ENCODE measurements around the gene MAP6. TPM values are rescaled to one million over a fixed set of nuclear protein-coding genes. Genes with fewer than 3 reads are reported as not detected.
"Not testable (repeated sequence)": the region's sequence is repeated elsewhere in the genome, so short reads cannot be mapped to it uniquely, and the experiment has no call there.

The MAP6 gene
- total RNA-seq, 1 donor from 2014 or later = 10.4 TPM

DNA sequence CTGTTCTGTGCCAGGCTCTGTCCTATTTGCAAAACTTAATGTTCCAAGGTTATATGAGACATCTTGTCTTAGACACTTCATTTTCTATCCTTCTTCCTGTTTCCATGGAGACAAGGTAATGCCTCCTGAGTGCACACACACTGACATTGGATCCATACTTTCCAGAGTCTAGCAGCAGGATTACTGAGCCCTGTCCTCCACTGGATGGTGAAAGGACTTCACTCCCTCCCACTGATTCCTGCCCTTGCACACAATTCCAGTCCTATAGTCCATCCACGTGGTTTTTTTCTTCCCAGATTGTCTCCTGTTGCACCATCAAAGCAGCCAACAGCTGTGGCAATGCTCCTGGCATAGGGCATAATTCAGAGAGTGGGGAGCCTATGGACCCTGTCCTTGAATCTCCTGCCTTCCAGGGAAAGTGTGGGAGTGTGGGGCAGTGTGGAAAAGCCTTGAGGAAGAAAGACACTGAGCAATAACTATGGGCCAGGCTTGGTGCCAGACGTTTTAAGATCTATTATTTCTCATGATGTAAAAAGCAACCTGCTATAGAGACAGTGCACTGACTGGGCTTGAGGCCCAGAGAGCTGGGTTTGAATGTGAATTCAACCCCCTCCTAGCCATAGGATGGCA, 75.4 kb downstream of the MAP6 start:
- no peak for DNase-seq (ENCODE audit: low spot score)

DNA sequence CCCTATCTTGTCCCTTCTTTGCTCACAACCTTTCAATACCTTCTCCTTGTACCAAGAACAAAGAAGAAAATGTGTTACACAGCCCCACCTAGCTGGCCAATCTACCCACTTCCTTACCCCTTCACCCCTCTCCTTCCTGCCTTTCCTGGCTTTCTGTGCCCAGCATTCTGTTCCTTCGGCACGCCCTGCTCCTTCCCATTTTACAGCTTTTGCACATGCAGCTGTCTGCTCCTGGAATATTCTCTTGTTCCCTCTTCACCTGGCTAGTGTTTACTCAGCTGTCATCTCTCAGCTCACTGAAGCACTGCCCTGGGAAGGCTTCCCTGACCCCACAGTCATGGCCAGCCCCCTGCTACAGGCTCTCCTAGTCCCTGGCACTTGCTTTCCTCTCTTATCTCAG, 76.1 kb downstream of the MAP6 start:
- DNase-seq (ENCODE audit: low spot score) = no peak

DNA sequence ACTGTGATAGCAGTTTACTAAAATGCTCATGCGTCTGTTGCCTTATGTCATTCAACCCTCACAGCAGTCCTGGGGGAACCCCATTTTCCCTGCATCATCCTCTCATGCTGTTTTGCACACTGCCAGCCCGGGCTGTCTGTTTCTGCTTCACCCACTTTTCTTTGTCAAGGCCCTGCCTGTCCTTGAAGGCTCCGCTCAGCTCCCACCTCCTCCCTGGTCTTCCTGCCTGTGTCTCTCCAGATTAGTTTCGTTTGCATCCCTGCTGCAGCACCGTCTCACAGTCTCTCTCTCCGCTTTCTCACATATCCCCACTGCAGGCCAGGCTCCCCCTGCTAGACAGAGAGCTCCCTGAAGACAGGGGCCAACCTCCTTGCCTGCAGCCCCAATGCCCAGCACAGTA, 76.9 kb downstream of the MAP6 start:
- no peak for DNase-seq (ENCODE audit: low spot score)

GRCh38 chr11:75591371-75591770, 77.5 kb downstream of the MAP6 start:
- no peak for DNase-seq (ENCODE audit: low spot score)

GRCh38 chr11:75589933-75590332, 78.9 kb downstream of the MAP6 start:
- peak; percentile 54 for DNase-seq (ENCODE audit: low spot score)

GRCh38 chr11:75589051-75589450, 79.8 kb downstream of the MAP6 start:
- DNase-seq (ENCODE audit: low spot score) = no peak

GRCh38 chr11:75588051-75588481, 80.8 kb downstream of the MAP6 start:
- DNase-seq (ENCODE audit: low spot score) = no peak

DNA sequence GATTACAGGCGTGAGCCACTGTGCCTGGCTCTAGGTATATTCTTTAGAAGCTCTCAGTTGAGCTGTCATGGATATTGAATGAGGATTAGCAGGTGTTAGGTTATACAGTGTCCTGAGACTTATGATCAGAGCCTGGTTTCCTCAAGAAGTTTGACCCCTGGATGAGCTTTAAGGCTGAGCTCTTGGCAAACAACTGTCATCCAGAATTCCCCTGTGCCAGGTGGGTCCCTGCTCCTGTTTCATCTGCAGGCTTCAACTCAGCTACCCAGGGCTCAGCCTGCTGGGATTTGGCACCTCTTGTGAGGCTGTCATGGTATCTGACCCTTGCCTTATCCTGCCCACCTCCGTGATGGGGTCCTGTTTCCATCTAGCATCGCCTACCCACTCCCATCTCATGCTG, 82.4 kb downstream of the MAP6 start:
- DNase-seq (ENCODE audit: low spot score) = no peak

DNA sequence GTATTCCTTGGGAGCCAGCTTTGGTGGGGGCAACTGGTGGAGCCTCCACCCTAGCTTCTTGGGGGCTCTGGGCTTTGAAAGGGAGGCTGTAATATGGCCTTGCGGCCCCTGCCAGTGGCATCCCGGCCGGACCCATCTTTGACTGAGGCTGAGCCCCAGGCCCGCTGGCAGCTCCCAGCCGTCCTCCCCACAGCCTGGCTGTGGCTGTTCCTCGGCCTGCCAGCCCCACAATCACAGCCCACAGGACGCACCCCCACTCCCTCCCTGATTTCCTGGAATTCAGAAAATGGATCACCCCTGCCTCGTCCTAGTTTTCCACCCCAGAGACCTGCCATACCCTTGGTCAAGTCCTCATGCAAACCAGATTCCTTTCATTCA, 83.6 kb downstream of the MAP6 start:
- no peak for DNase-seq (ENCODE audit: low spot score)

- DNase-seq (ENCODE audit: low spot score) = not testable (repeated sequence)
These were observed 84.1 kb downstream of the MAP6 start for GRCh38 chr11:75584659-75585292.

DNA sequence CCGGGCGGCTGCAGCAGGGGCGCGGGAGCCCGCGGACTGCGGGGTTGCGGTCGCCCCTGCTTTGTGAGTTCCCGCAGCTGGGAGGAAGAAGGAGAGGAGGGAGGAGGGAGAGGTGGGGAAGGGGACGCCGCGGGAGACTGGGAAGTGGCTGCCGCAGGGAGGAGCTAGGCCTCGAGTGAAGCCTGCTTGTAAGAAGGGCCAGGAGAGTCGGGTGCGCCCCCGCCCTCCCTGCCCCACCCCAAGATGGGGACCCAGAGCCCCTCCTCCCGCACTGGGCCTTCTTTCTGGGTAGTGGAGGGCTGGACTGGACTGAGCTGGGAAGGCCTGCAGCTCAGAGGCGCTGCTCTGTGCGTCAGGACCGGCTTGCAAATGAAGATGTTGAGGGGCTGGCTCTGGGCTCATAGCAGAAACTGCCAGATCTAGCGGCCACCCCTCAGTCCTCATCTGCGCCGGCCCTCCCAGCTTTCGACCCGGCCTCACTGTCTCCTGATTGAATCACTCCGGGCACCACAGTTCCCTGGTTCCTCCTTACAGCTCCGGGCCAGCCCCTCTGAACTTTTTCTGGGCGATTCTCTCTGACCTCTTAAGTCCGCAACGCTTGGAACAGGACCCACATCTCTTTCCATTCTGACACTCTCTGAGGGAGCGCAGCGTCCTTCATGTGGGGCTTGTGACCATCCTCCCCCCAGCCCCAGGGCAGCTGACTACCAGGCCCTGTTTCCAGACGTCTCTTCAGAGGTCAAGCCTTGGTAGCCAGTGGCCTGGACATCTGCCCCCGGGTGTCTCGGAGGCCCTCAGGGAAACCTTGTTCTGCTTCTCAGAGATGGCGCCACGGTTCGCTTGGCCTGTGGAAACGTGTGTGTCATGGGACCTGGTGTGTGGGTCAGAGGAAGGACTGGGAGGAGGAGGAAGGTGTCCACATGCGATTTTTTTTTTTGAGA, 84.8 kb downstream of the MAP6 start:
- DNase-seq (ENCODE audit: low spot score) = peak; percentile 96

DNA sequence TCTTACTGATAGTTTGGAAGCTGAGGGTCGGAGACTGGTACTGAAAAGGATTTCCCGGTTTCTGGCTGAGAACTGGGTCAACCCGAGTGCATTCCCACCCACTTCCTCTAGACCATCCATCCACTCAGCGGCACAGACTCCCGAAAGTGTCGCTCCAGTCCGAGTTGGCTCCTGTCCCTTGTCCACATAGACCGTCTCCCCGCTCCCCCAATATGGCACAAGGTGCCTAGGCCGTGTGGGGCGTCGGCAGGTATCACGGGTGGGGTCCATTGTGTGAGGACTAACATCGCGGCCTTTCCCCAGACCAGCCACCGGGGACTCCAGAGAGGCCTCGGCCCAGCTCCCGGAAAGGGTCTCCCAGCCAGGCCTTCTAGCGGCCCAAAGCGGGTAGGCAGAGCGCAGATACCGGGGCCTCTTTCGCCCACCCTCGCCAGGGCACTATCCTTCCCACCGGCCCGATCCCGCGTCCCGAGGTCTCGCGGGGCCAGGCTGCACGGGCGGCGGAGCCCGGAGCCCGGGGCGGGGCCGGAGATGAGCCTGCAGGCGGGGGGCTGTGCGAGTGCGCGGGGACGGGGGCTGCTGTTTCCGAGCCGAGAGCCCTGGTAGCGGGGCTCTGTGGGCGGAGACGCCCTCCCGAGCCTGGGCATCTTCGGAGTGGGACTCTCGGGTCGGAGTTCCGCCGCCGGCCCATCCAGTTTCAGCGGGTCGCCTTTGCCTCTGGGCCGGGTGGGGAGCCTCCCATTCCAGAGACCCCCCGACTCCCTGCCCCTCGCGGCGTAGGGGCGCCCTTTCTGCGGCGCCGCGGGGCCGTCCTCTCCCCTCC, 85.7 kb downstream of the MAP6 start:
- peak; percentile 82 for DNase-seq (ENCODE audit: low spot score)

GRCh38 chr11:75582506-75582894, 86.3 kb downstream of the MAP6 start:
- DNase-seq (ENCODE audit: low spot score) = no peak

- DNase-seq (ENCODE audit: low spot score) = no peak
These were observed 89.0 kb downstream of the MAP6 start for GRCh38 chr11:75579841-75580240.

DNA sequence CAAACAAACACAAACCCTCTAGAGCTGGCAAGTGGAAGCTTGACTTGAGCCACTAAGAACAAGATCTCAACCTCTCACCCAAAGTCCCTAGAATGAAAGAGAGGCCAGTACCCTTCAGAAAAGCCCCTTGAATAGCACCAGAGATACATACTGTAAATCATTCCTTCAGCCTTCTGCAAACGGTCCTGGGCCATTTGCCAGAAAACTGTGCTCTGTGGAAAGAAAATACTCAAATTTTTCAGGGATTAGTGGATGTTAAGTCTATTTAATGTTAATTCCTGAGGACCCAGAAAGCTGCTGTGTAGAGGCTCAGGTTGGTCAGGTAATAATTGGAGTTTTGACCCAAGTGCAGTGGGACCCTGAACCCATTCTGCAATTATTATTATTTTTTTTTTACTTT, 89.9 kb downstream of the MAP6 start:
- DNase-seq (ENCODE audit: low spot score) = no peak

GRCh38 chr11:75577207-75577606, 91.6 kb downstream of the MAP6 start:
- DNase-seq (ENCODE audit: low spot score) = no peak

DNA sequence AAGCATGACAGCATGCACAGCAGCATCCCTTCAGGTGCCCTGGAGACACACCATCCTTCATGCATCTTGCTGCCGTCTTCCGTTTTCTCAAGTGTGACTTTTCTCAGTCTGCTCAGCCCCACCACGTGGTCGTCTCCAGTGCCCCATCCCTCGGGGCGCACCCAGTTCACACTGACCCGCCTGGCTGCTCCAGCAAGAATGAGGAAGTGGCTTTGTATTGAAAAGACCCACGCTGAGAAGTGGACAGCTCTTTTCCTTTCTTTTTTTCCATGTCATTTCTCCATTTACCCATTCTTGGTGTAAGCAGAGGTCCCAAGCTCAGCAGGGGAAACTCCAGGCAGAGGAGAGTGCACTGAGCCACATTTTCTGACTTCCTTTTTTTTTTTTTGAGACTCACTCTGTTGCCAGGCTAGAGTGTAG, 92.3 kb downstream of the MAP6 start:
- peak; percentile 77 for DNase-seq (ENCODE audit: low spot score)

- DNase-seq (ENCODE audit: low spot score) = no peak
These were observed 92.8 kb downstream of the MAP6 start for GRCh38 chr11:75576017-75576416.

GRCh38 chr11:75574698-75575602, 93.9 kb downstream of the MAP6 start:
- DNase-seq (ENCODE audit: low spot score) = no peak

- no peak for DNase-seq (ENCODE audit: low spot score)
These were observed 96.1 kb downstream of the MAP6 start for GRCh38 chr11:75572744-75573143.

- DNase-seq (ENCODE audit: low spot score) = no peak
These were observed 97.2 kb downstream of the MAP6 start for GRCh38 chr11:75571625-75572024.

Measured in umbilical cord (tissue), 2 donors.